GM19324 (cell line): ENCODE results near the gene COPB2.

Experiments used
- ATAC-seq: cut with Tn5 transposase; IDR thresholded peaks from one replicate; pipeline ENCODE4 v1.9.1; 2021; ENCODE audit warnings: mild to moderate bottlenecking, moderate library complexity; ENCODE audit not compliant: unreplicated experiment, low FRiP score

COPB2 gene

GRCh38 chr3:139329364-139329850 is 60.0 kb downstream of the COPB2 start:
- peak; percentile 94 for ATAC-seq

GRCh38 chr3:139328356-139328755 is 61.1 kb downstream of the COPB2 start:
- no peak for ATAC-seq

- no peak for ATAC-seq
Measured at GRCh38 chr3:139327861-139328260, 61.6 kb downstream of the COPB2 start.

GRCh38 chr3:139327231-139327630 is 62.2 kb downstream of the COPB2 start:
- ATAC-seq = no peak

GRCh38 chr3:139326707-139327106 is 62.7 kb downstream of the COPB2 start:
- no peak for ATAC-seq

GRCh38 chr3:139326131-139326530 is 63.3 kb downstream of the COPB2 start:
- no peak for ATAC-seq

- no peak for ATAC-seq
Measured at GRCh38 chr3:139325551-139325950, 63.9 kb downstream of the COPB2 start.

GRCh38 chr3:139324456-139324855 is 65.0 kb downstream of the COPB2 start:
- no peak for ATAC-seq

GRCh38 chr3:139323146-139323545 is 66.3 kb downstream of the COPB2 start:
- no peak for ATAC-seq

- ATAC-seq = no peak
Measured at GRCh38 chr3:139322346-139322745, 67.1 kb downstream of the COPB2 start.

GRCh38 chr3:139320551-139321309 is 68.7 kb downstream of the COPB2 start:
- ATAC-seq = no peak

- ATAC-seq = no peak
Measured at GRCh38 chr3:139319428-139320402, 69.7 kb downstream of the COPB2 start.

GRCh38 chr3:139318826-139319225 is 70.6 kb downstream of the COPB2 start:
- no peak for ATAC-seq

GRCh38 chr3:139318431-139318816 is 71.0 kb downstream of the COPB2 start:
- ATAC-seq = no peak

GRCh38 chr3:139317660-139318430 is 71.6 kb downstream of the COPB2 start:
- no peak for ATAC-seq

- ATAC-seq = no peak
Measured at GRCh38 chr3:139317215-139317614, 72.2 kb downstream of the COPB2 start.

- no peak for ATAC-seq
Measured at GRCh38 chr3:139313921-139314320, 75.5 kb downstream of the COPB2 start.

GRCh38 chr3:139312959-139313358 is 76.5 kb downstream of the COPB2 start:
- no peak for ATAC-seq

GRCh38 chr3:139312416-139312815 is 77.0 kb downstream of the COPB2 start:
- ATAC-seq = no peak

- ATAC-seq = no peak
Measured at GRCh38 chr3:139311557-139311956, 77.9 kb downstream of the COPB2 start.
